ENCODE results near the gene LTB4R2.

Gene LTB4R2

DNA sequence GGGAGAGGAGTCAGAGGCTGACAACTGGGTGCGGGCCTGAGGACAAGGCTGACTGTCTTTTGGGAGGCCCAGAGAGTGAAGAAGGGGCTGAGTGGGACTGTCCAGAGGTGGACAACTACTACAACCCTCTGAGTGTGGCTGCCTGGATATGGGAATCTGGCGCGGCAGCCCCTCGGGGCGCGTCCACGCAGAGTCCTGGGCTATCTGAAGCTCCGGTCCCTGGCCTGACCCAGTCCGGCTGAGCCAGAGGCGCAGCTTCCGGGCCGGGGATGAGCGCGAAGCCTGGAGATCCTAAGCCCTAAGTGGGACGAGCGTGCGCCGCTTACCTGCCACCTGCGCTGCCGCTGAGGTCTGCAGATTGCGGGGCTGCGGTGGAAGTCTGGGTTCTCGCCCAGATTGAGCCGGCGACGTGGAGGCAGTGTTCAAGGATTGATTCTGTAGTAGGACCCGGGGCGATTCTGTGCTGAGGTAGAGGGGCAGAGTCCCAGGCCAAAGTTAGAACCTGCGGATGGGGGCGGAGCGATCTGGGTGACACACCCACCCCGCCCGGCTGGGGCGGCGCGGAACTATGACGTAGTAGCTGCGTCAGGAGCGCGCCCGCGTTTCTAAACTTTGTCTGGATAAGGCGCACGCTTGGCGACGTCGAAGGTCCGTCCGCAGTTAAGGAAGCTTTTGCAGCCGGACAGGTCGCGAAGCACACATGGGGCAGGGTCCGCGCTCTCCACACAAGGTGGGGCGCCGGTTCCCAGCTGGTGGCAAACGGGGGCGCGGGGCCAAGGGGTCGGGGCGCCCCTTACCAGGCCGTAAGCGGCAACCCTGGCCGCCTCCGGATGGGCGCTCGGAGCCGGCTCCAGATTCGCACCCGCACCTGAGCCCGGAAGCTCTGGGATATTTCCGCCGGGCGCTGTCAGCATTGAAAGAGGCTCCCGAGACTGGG is 10.4 kb upstream of the LTB4R2 start, which contains the start of the genes DHRS1 and NOP9:
DHRS1 (minus strand) TSS at position 526 of the 937 bp plus-strand sequence. CDS start 674 bp downstream, outside the sequence.
NOP9 (plus strand) TSS at position 596 of the 937 bp plus-strand sequence; CDS start at position 701, 105 bp downstream.
- peak; percentile 93 for DNase-seq

DNA sequence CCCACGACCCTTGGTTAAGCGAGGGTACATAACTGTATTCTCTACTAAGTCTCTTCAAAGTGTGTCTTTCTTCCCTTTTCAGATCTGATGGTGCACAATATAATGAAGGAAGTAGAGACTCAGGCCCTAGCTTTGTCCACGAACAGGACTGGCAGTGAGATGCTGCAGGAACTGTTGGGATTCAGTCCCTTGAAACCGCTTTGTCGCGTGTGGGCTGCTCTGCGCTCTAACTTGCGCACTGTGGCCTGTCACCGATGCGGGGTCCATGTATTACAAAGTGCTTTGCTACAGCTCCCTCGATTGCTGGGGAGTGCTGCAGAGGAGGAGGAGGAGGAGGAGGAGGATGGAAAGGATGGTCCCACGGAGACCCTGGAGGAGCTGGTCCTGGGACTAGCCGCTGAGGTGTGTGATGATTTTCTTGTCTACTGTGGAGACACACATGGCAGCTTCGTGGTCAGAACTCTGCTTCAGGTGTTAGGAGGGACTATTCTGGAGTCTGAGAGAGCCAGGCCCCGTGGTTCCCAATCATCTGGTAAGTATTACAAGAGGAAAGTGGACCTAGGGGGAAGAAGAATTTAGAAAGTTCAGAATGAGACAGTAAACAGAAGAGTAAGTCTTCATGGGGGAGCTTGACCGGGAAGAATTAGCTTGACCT is 9.5 kb upstream of the LTB4R2 start:
- no peak for DNase-seq

- no peak for DNase-seq
Observed at GRCh38 chr14:24304019-24304387, 5.9 kb upstream of the LTB4R2 start.

- DNase-seq = no peak
Observed at GRCh38 chr14:24307156-24307574, 2.8 kb upstream of the LTB4R2 start.

GRCh38 chr14:24307575-24308341 is 2.2 kb upstream of the LTB4R2 start, which contains the start of gene CIDEB:
Gene CIDEB (minus strand): TSS chr14:24307977. CDS start chr14:24307858, 119 bp downstream.
- peak; percentile 69 for DNase-seq

- no peak for DNase-seq
Observed at GRCh38 chr14:24308342-24309124, 1.4 kb upstream of the LTB4R2 start.

- no peak for DNase-seq
Observed at GRCh38 chr14:24310265-24310645, 315 bp downstream of the LTB4R2 start.

DNA sequence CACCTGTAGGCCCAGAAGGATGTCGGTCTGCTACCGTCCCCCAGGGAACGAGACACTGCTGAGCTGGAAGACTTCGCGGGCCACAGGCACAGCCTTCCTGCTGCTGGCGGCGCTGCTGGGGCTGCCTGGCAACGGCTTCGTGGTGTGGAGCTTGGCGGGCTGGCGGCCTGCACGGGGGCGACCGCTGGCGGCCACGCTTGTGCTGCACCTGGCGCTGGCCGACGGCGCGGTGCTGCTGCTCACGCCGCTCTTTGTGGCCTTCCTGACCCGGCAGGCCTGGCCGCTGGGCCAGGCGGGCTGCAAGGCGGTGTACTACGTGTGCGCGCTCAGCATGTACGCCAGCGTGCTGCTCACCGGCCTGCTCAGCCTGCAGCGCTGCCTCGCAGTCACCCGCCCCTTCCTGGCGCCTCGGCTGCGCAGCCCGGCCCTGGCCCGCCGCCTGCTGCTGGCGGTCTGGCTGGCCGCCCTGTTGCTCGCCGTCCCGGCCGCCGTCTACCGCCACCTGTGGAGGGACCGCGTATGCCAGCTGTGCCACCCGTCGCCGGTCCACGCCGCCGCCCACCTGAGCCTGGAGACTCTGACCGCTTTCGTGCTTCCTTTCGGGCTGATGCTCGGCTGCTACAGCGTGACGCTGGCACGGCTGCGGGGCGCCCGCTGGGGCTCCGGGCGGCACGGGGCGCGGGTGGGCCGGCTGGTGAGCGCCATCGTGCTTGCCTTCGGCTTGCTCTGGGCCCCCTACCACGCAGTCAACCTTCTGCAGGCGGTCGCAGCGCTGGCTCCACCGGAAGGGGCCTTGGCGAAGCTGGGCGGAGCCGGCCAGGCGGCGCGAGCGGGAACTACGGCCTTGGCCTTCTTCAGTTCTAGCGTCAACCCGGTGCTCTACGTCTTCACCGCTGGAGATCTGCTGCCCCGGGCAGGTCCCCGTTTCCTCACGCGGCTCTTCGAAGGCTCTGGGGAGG is 985 bp downstream of the LTB4R2 start, which contains the start of gene LTB4R:
LTB4R (plus strand) TSS at position 857 of the 959 bp plus-strand sequence. CDS start 4,150 bp downstream, outside the sequence.
- DNase-seq = peak; percentile 72

DNA sequence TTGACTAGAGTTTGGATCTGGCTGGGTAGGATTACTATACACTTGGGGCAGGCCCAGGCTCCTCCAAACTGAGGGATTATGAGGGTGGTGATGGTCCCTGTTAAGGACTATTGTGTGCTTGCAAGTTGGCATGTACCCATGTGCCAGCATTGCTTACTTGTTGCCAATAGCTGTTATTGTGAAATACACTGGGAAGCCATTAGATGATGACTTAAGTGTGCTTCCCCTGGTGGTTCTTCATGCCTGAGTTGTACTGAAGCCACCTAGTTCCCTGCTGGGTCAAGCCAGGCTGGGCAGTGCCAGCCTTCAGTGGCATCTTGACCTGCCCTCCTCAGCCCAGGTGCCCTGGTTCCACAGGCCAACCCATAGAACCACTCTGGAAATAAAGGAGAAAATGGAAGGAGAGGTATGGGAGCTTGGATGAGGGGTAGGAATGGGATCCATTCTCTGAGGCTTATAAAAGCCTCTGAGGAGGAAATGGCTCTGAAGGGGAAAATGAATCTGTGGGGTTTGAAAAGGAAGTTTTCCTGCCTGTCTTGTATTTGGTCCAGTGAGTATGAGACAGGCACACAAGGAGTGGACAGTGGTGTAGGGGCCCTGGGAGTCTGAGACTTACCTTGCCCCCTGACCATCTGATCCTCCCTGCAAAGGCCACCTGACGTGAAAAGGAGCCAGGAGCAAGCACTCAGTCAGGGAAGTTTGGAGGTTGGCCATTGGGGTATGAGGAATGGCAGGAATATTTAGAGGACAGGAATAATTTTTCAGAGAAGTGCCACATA is 2.1 kb downstream of the LTB4R2 start:
- DNase-seq = no peak

DNA sequence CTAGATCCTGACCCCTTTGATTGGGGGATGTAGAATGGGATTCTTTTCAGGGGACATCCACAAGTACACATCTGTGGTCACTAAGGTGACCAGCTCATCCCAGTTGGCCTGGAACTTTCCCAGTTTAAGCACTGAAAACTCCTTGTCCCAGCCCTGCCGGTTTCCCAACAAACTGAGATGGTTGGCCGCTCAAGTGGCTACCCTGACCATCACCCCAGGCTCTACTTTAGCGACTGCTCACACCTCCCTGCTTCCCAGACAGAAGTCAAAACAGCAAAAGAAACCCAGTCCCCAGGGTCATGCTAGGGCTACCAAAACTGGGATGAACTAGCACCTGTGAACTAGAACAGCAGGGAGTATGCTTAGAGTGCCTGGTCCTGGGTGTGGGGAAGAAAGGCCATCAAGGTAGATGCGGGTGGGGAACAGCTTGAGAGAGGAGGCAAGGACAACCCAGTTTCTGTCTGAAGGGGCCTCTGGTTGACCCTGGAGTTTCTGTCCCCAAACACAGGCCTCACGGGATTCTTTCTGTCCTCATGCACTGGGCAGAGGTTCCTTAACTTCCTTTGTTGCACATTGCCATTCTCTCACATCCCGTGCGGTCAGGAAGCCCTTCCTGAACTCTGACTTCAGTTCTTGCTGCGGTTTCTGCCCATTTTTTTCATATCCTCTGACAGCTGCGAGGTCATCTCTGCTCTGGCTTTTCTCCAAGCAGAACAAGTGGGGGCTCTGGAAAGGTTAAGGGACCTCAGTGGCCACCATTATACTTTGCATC is 3.0 kb downstream of the LTB4R2 start:
- DNase-seq = peak; percentile 47

DNA sequence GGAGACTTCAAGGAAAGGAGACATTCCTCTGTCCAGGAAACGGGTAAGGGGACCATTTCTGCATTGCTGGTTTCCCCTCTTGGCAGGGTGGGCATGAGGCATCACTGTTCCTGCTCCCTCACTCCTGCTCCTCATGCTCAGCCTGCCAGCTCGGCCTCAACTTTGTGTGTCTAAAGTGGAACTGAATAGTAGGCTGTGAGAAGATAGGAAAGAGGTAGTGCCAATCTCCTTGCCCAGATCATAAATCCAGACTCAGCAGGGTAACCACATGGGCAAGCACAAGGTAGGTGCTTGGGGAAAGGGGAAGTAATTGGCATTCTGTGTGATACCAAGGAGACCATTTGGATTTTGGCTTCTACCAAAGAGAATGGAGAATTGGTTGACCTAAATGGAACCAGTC is 4.0 kb downstream of the LTB4R2 start:
- DNase-seq = no peak

GRCh38 chr14:24314377-24315193 is 4.6 kb downstream of the LTB4R2 start:
- DNase-seq = no peak

DNA sequence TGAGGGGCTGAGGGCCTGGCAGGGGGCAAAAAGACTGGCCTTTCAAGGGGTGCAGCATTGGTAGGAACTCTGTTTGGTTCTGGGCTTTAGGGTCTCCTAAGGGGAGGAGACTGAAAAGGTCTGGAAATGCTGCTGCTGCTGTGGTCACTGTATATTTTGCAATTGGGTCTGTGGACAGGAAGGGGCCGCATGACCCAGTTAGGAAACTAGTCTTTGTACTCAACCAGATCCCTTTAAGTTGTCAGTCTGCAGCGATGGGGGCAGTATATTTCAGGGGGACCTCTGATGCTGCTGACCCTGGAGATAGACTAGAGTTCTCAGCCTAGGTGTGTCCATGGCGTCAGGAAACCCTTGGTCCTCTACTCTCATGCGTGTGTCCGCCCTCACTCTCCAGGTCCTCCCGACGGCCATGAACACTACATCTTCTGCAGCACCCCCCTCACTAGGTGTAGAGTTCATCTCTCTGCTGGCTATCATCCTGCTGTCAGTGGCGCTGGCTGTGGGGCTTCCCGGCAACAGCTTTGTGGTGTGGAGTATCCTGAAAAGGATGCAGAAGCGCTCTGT is 5.4 kb downstream of the LTB4R2 start:
- DNase-seq = no peak

- DNase-seq = no peak
Observed at GRCh38 chr14:24315807-24316596, 6.1 kb downstream of the LTB4R2 start.

GRCh38 chr14:24316597-24316950 is 6.6 kb downstream of the LTB4R2 start:
- DNase-seq = no peak

GRCh38 chr14:24317141-24317928 is 7.4 kb downstream of the LTB4R2 start:
- DNase-seq = no peak
